ENCODE data around the gene MDM2.
"Not testable (repeated sequence)": the region's sequence is repeated elsewhere in the genome, so short reads cannot be mapped to it uniquely, and the experiment has no call there.

The MDM2 gene

GRCh38 chr12:68785823-68786222, 22.2 kb upstream of the MDM2 start:
- in situ Hi-C loops (cut with HindIII; ENCODE audit: low sequenced_read_pairs), result no loop called here

GRCh38 chr12:68786929-68787328, 21.0 kb upstream of the MDM2 start:
- in situ Hi-C loops (cut with HindIII; ENCODE audit: low sequenced_read_pairs), result no loop called here

GRCh38 chr12:68788554-68789143, 19.3 kb upstream of the MDM2 start:
- in situ Hi-C loops (cut with HindIII; ENCODE audit: low sequenced_read_pairs), result no loop called here

DNA sequence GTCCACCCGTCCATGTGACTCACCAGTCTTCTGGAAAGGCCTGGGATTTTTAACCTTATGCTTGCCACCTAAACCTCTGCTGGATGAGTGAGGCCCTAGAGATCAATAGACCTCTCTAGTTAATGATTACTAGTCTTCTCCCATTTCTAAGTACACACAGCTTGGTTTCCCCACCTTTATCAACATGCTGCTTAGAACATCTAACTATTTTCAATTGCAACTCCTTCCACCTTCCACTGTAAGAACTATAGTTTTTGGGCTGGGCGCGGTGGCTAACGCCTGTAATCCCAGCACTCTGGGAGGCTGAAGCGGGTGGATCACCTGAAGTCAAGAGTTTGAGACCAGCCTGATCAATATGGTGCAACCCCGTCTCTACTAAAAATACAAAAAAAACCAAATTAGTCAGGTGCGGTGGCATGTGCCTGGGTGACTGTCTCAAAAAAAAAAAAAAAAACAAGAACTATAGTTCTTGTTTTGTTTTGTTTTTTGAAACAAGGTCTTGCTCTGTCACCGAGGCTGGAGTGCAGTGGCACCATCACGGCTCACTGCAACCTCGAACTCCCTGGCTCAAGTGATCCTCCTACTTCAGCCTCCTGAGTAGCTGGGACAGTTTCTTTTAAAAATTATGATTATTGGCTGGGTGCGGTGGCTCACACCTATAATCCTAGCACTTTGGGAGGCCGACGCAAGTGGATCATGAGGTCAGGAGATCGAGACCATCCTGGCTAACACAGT, 18.7 kb upstream of the MDM2 start:
- in situ Hi-C loops (cut with HindIII; ENCODE audit: low sequenced_read_pairs), result no loop called here

- in situ Hi-C loops (cut with HindIII; ENCODE audit: low sequenced_read_pairs), result no loop called here
Measured at GRCh38 chr12:68790081-68790951, 17.7 kb upstream of the MDM2 start.

DNA sequence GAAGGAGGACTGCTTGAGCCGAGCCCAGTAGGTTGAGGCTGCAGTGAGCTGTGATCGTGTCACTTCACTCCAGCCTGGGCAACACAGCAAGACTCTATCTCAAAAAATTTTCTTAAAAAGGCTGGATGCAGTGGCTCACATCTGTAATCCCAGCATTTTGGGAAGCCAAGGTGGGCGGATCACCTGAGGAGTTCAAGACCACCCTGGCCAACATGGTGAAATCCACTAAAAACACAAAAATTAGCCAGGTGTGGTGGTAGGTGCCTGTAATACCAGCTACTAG, 17.1 kb upstream of the MDM2 start:
- in situ Hi-C loops (cut with HindIII; ENCODE audit: low sequenced_read_pairs), result no loop called here

- in situ Hi-C loops (cut with HindIII; ENCODE audit: low sequenced_read_pairs), result no loop called here
Measured at GRCh38 chr12:68791897-68792481, 16.0 kb upstream of the MDM2 start.

- in situ Hi-C loops (cut with HindIII; ENCODE audit: low sequenced_read_pairs), result no loop called here
Measured at GRCh38 chr12:68792952-68793351, 15.0 kb upstream of the MDM2 start.

DNA sequence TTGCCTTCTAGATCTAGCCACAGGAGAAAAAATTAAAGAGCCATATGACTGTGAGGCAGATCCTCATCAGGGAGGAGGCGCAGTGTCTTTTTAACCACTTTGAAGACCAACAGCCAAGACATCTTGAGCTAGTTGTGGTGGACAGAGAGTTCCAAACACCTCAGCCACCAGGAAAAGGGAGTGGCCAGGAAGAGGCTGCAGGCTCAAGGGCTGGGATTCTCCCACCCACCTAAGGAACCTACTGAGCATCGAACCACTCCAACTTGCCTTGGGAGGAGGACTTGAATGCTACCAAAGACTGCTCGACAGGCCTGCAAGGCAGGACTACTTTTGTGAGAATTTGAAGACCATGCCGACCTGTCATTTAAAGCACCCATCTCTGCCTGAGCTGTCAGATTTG, 14.5 kb upstream of the MDM2 start:
- in situ Hi-C loops (cut with HindIII; ENCODE audit: low sequenced_read_pairs), result no loop called here

- in situ Hi-C loops (cut with HindIII; ENCODE audit: low sequenced_read_pairs), result no loop called here
Measured at GRCh38 chr12:68793975-68794652, 13.9 kb upstream of the MDM2 start.

DNA sequence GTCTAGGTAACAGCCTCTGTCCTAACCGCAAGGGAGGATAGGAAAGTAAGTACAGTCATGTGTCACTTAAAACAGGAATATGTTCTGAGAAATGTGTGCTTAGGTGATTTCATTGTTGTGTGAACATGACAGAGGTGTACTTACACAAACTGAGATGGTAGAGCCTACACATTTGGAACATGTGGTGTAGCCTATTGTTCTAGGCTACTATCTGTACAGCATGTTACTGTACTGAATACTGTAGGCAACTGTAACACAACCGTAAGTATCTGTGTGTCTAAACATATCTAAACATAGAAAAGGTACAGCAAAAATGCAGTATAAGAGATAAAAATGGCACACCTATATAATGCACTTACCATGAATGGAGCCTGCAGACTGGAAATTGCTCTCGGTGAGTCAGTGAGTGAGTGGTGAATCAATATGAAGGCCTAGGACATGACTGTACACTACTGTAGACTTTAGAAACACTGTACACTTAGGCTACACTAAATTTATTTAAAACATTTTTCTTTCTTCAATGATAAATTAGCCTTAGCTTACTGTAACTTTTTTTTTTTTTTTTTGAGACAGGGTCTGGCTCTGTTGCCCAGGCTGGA, 13.2 kb upstream of the MDM2 start:
- in situ Hi-C loops (cut with HindIII; ENCODE audit: low sequenced_read_pairs), result no loop called here

- in situ Hi-C loops (cut with HindIII; ENCODE audit: low sequenced_read_pairs), result no loop called here
Measured at GRCh38 chr12:68796399-68796798, 11.6 kb upstream of the MDM2 start.

- in situ Hi-C loops (cut with HindIII; ENCODE audit: low sequenced_read_pairs), result no loop called here
Measured at GRCh38 chr12:68798882-68799234, 9.1 kb upstream of the MDM2 start.

GRCh38 chr12:68800294-68800693, 7.7 kb upstream of the MDM2 start:
- in situ Hi-C loops (cut with HindIII; ENCODE audit: low sequenced_read_pairs), result no loop called here

- in situ Hi-C loops (cut with HindIII; ENCODE audit: low sequenced_read_pairs), result not testable (repeated sequence)
Measured at GRCh38 chr12:68801124-68801523, 6.9 kb upstream of the MDM2 start.

- in situ Hi-C loops (cut with HindIII; ENCODE audit: low sequenced_read_pairs), result not testable (repeated sequence)
Measured at GRCh38 chr12:68802372-68802745, 5.6 kb upstream of the MDM2 start.

GRCh38 chr12:68802911-68803651, 4.9 kb upstream of the MDM2 start:
- in situ Hi-C loops (cut with HindIII; ENCODE audit: low sequenced_read_pairs), result not testable (repeated sequence)

DNA sequence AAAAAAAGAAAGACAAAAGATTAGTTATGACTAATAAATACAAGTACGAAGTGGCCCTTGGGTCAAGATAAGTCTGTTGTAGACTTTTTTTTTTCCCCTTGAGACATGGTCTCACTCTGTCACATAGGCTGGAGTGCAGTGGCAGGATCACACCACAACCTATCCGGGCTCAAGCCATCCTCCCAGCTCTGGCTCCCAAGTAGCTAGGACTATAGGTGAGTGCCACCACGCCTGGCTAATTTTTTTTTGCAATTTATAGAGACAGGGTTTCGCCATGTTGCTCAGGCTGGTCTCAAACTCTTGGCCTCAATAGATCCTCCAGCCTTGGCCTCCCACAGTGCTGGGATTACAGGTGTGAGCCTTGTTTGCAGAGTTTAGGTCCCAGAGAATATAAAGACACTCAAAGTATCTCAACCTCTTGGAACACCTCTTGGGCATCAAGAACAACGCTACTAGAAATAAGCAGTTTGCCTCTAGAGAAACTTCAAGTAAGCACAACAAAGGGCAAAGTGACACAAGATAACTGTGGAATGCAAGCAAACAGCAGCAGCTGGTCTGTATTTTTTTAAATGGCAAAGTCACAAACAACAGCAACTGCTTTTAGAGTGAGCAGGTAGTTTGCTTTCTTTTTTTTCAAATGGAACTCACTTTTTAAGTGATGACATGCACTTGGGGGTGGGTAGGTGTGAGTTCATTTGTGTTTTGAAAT, 3.9 kb upstream of the MDM2 start:
- in situ Hi-C loops (cut with HindIII; ENCODE audit: low sequenced_read_pairs), result no loop called here
